ENCODE results near the gene CERS4. TPM values are rescaled to one million over a fixed set of nuclear protein-coding genes. Genes with fewer than 3 reads are reported as not detected.
"Not testable (repeated sequence)": the region's sequence is repeated elsewhere in the genome, so short reads cannot be mapped to it uniquely, and the experiment has no call there.

The CERS4 gene
- total RNA-seq, 1 experiment from 2014 or later = 11.6 TPM

- POLR2A ChIA-PET = no interaction called here
- no peak for ATAC-seq
Measured at GRCh38 chr19:8216357-8216756, 7.2 kb downstream of the CERS4 start.

GRCh38 chr19:8218127-8218526, 9.0 kb downstream of the CERS4 start:
- DNase-seq (ENCODE audit: low read depth, low spot score); BruUV-seq (replicated peaks); ATAC-seq; H3K9me3 ChIP-seq (ENCODE audit: control insufficient read depth, insufficient read depth, low read depth, low read length); H3K4me3 ChIP-seq (ENCODE audit: low read depth in 2 of 2, low read length in 2 of 2); H3K4me1 ChIP-seq (ENCODE audit: control insufficient read depth, insufficient read depth, low read length); H3K27ac ChIP-seq (ENCODE audit: low read length); H3K36me3 ChIP-seq (ENCODE audit: control insufficient read depth, insufficient read depth, low read length); intact Hi-C loops (cut with micrococcal nuclease; ENCODE audit: unreplicated experiment); POLR2A ChIA-PET; CTCF ChIA-PET; in situ Hi-C loops (cut with HindIII; ENCODE audit: low pct_unique_long_range_greater_than_20kb, low sequenced_read_pairs); H3K27me3 ChIP-seq (ENCODE audit: control insufficient read depth, insufficient read depth, low read length): not testable (repeated sequence)

More at GRCh38 chr19:8216357-8216756, 7.2 kb downstream of the CERS4 start:
- BruUV-seq (replicated peaks) = no TSS peak
- DNase-seq (ENCODE audit: low read depth, low spot score) = no peak
- in situ Hi-C loops (cut with HindIII; ENCODE audit: low pct_unique_long_range_greater_than_20kb, low sequenced_read_pairs) = no loop called here
- no peaks in the 10 kb centered on the region for H3K27me3 ChIP-seq (ENCODE audit: control insufficient read depth, insufficient read depth, low read length)
- intact Hi-C loops (cut with micrococcal nuclease; ENCODE audit: unreplicated experiment) = no loop called here
- no peak for TF ChIP-seq SIN3A (IDR thresholded peaks at IDR 0.05; ENCODE audit: borderline replicate concordance, insufficient read depth, low read depth, low read length)
- TF ChIP-seq REST (IDR thresholded peaks at IDR 0.05; ENCODE audit: insufficient read depth in 1 of 2, low read depth in 2 of 2, low read length in 1 of 2) = no peak
- no peak for TF ChIP-seq POLR2AphosphoS5 (IDR thresholded peaks at IDR 0.05; ENCODE audit: low read depth, low read length)
- no peak for TF ChIP-seq TCF7L2 (IDR thresholded peaks at IDR 0.05; ENCODE audit: low read depth, low read length)
- TF ChIP-seq, protein P1, sequence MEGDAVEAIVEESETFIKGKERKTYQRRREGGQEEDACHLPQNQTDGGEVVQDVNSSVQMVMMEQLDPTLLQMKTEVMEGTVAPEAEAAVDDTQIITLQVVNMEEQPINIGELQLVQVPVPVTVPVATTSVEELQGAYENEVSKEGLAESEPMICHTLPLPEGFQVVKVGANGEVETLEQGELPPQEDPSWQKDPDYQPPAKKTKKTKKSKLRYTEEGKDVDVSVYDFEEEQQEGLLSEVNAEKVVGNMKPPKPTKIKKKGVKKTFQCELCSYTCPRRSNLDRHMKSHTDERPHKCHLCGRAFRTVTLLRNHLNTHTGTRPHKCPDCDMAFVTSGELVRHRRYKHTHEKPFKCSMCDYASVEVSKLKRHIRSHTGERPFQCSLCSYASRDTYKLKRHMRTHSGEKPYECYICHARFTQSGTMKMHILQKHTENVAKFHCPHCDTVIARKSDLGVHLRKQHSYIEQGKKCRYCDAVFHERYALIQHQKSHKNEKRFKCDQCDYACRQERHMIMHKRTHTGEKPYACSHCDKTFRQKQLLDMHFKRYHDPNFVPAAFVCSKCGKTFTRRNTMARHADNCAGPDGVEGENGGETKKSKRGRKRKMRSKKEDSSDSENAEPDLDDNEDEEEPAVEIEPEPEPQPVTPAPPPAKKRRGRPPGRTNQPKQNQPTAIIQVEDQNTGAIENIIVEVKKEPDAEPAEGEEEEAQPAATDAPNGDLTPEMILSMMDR (IDR thresholded peaks at IDR 0.05) = no peak
- no peaks in the 10 kb centered on the region for H3K36me3 ChIP-seq (ENCODE audit: control insufficient read depth, insufficient read depth, low read length)
- no peaks in the 10 kb centered on the region for H3K9me3 ChIP-seq (ENCODE audit: control insufficient read depth, insufficient read depth, low read depth, low read length)
- H3K27ac ChIP-seq (ENCODE audit: low read length) = no peak overlapping the region
- CTCF ChIA-PET = no interaction called here
- no peak overlapping the region for H3K4me3 ChIP-seq (ENCODE audit: low read depth in 2 of 2, low read length in 2 of 2)
- no peaks in the 10 kb centered on the region for H3K4me1 ChIP-seq (ENCODE audit: control insufficient read depth, insufficient read depth, low read length)

GRCh38 chr19:8220481-8220880, 11.3 kb downstream of the CERS4 start:
- no peak overlapping the region for H3K27ac ChIP-seq (ENCODE audit: low read length)
- DNase-seq (ENCODE audit: low read depth, low spot score) (no peak), ATAC-seq (no peak)
- in situ Hi-C loops (cut with HindIII; ENCODE audit: low pct_unique_long_range_greater_than_20kb, low sequenced_read_pairs) = no loop called here
- no TSS peak for BruUV-seq (replicated peaks)
- intact Hi-C loops (cut with micrococcal nuclease; ENCODE audit: unreplicated experiment) = no loop called here
- no peaks in the 10 kb centered on the region for H3K4me1 ChIP-seq (ENCODE audit: control insufficient read depth, insufficient read depth, low read length)
- no peaks in the 10 kb centered on the region for H3K36me3 ChIP-seq (ENCODE audit: control insufficient read depth, insufficient read depth, low read length)
- H3K9me3 ChIP-seq (ENCODE audit: control insufficient read depth, insufficient read depth, low read depth, low read length) = no peaks in the 10 kb centered on the region
- POLR2A ChIA-PET = no interaction called here
- TF ChIP-seq, protein P1 (IDR thresholded peaks at IDR 0.05) = no peak
- TF ChIP-seq POLR2AphosphoS5 (IDR thresholded peaks at IDR 0.05; ENCODE audit: low read depth, low read length) = no peak
- no peak for TF ChIP-seq TCF7L2 (IDR thresholded peaks at IDR 0.05; ENCODE audit: low read depth, low read length)
- no peak for TF ChIP-seq REST (IDR thresholded peaks at IDR 0.05; ENCODE audit: insufficient read depth in 1 of 2, low read depth in 2 of 2, low read length in 1 of 2)
- no peak for TF ChIP-seq SIN3A (IDR thresholded peaks at IDR 0.05; ENCODE audit: borderline replicate concordance, insufficient read depth, low read depth, low read length)
- CTCF ChIA-PET = no interaction called here
- H3K4me3 ChIP-seq (ENCODE audit: low read depth in 2 of 2, low read length in 2 of 2) = no peak overlapping the region
- no peaks in the 10 kb centered on the region for H3K27me3 ChIP-seq (ENCODE audit: control insufficient read depth, insufficient read depth, low read length)
